Lung microvascular endothelial cell (primary cell): ENCODE data around the gene EPB41L4B. TPM values are rescaled to one million over a fixed set of nuclear protein-coding genes. Genes with fewer than 3 reads are reported as not detected.
"Not testable (repeated sequence)": the region's sequence is repeated elsewhere in the genome, so short reads cannot be mapped to it uniquely, and the experiment has no call there.

ENCODE experiments used
- DNase-seq, 2 donors: peaks; one replicate each; pipeline versions ENCODE4 v3.0.0 to v3.0.0-alpha.2; 2010; ENCODE audit warnings: low read depth in 2 of 2
- total RNA-seq: library from RNA; depleted of rRNA; stranded (reverse); fragments of >200 nt; gene quantifications from 2 replicates; pipeline ENCODE4 v1.2.1, GENCODE V29; 2014

Gene EPB41L4B
- total RNA-seq, 1 donor from 2014 or later: 0.20 TPM

DNA sequence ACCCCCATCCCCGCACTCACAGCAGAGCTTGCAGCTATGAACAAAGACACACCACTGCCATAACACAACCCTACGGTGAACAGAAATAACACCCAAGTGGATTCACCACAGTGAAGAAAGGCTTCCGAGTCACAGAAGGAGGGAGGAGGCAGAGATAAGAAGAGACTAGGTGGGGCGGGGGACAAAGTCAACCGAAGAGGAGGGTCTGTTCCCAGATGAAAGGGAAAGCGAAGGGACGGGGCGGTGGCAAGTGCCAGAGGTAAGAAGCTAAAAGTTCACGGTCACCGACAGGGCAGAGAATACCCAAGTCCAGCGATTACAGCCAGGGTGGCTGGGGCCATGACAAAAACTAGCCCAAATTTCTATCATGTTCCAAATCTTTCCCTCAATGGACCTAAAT lies 21.0 kb downstream of the EPB41L4B start:
- DNase-seq: no peak

DNA sequence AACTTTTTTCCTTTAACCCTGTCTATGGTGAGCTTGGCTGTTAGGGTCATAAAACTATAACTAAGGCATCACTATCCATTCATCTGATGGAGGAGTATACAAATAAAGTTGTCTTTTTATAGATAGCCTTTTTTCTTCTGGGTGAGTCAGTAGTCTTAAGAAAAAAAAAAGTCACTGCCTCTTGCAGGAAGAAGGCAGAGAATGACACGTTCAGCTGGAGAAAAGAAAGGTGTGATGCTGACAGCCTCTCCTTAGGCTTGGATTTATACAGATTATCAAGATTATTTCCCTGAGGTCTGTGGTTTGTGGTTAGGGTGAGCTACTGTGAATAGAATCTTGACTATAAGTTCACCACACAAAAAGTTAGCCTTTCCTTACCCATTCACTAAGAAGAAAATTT lies 23.0 kb downstream of the EPB41L4B start:
- no peak for DNase-seq

DNA sequence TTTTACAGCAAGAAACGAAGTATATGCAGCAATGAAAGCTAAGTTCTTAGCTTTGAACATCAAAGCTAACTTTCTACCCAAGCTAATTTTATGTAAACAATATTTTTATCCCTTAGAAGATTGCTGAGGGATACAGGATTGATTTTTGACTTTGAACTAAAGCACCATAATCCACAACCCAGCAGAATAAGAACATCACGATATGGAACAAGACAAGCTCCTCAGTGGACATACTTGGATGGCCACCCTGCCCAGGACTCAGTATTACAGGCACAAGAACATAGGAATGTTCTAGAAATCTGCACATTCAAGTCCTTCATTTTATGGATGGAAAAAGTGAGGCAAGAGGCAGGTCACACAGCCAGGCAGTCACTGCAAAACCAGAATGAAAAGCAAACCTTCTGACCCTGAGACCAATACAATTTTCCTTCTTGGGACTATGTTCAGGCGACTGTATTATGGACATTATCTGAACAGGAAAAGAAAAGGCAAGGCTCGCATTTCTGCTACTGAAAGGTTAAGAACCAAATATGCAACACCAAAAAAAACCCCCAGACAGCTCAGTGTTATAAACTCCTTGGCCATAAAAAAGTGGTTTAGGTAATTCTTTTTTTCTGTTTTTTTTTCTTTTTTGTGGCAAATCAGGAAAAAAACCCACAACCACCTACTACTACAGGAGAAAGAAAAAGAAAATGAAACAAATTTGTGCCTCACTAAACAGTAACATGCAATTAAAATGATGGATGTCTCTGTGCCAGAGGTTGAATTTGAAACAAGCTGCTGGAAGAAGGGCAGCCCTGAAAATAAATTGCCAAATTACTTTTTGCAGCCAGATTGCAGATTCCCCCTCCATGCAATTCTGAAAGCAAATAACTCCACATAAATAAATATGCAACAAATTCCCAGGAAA lies 25.4 kb downstream of the EPB41L4B start:
- DNase-seq: no peak

DNA sequence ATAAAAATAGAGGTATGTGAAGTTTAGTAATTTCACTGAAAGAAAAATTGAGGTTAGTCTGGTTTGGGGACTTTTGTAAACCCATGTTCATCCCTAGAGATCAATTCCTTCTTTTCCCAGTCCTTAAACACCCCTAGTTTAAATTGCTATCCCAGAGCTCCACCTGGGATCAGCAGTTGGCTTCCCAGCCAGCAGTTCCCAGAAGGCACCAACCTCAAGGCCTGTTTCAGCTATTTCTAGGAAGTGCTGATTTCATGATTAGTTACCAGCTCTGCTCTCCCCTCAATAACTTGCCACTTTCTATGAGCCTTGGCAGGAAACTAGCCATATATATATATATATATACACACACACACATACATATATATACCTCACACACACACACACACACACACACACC lies 30.5 kb downstream of the EPB41L4B start:
- DNase-seq: no peak

DNA sequence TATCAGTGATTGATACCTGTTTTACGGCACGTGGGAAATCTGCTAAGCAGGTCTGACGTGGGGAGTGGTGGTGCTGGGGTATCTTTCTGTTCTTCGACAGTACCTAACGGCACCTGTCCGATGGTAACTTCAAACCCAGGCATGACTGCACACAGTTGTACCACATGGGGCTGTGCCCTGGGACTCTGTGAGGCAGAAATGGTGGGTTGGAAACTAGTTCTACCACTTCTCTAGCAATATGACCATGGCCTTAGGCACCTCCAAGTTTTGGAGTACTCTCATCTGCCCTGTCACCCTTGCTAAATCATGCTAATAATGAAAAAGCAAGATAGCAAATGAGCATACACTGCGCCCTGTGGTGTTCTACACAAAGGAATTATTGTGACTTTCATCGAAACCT lies 30.9 kb downstream of the EPB41L4B start:
- no peak for DNase-seq

DNA sequence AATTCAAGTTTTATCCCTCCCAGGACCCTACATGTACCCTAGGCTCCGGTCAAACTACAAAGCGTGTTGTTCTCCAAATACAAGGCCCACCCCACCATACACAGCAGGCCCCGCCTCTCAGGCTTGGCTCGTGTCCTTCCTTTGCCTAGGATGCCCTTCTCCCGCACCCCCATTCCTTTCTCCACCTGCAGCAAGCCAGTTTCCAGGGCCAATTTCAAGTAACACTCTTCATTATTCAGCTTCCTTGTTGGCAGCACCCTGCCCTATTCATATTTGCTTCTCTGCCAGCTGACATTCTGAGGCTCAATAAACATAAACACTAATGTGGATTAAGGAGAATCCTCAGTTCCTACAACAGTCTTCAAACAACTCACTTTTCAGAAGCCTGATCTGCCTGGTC lies 31.7 kb downstream of the EPB41L4B start:
- no peak for DNase-seq

DNA sequence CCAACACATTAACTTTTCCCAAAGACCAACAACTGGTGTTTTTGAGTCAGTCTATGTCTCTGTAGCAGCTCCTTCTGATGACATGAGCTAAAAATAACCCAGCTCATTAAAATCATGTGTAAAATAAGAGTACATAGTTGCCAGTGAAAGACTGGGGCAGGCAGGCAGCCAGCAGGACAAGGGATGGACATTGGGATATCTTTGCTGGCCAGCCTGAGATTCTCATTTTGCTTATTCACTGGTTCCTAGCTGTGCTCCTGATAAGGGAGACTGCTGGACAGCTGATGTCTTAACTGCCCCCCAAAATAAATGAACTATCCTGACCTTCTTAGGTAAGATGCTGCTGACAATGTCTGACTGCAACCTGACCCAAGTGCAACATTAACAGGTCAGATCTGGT lies 33.9 kb downstream of the EPB41L4B start:
- no peak for DNase-seq

DNA sequence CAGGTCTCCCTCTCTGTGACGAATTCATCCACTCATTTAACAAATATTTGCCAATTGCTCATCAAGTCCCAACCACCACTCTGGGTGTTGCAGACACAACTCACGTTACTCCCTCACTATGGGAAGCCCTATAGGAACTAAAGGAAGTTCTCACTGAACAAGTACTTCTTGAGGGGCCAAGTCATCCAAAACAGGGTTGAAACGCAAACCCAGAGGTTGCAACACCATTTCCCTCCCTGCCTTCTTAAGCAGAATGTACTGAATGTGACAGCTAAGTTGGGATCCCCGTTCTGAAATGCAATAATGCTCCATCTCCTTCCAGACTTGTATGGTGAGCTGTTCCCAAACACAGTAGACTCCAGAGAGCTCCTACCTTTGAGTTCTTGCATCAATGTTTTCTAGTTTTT lies 34.3 kb downstream of the EPB41L4B start:
- no peak for DNase-seq

DNA sequence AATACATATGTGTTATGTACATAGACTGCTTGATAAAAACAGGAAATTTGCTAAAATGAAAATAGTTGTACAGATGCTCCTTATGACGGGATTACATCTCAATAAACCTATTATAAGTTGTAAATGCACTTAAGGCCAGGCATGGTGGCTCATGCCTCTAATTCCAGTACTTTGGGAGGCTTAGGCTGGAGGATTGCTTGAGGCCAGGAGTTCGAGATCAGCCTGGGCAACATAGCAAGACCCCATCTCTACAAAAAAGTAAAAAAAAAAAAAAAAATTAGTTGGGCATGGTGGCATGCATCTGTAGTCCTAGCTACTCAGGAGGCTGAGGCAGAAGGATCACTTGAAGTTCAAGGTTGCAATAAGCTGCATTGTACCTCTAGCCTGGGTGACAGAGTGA lies 37.2 kb downstream of the EPB41L4B start:
- not testable (repeated sequence) for DNase-seq

DNA sequence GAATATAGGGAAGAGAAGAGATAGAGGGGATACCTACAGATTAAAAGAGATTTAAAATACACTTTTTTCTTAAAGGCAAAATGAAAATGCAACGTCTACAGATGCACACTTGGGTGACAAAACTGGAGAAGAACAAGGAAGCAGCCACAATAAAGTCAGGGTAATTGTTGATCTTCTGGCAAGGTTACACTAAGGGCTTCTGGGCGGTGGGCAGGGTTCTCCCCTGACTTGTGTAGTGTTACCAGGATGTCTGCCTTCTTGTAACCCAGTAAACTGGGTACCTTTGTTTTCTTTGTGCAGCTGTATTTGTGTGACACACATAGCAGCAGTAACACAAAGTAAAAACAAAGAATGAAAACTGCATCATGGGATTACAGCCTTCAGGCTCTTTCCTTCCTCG lies 37.8 kb downstream of the EPB41L4B start:
- no peak for DNase-seq

DNA sequence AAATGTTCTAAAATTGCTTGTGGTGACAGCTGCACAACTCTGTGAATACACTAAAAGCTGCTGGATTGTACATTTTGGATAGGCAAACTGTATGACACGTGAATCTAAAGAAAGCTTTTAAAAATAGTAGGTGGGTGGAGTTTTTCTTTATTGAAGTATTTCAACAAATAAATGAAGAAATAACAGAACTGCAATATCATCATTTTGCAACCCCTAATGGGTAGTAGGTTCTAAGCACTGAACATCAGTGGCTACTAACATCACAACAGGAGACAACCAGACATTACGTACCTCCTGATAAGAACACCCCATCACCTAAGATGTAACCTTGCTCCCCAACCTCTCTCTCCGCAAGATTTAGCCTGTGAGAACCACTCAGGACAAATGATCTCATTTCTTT lies 38.6 kb downstream of the EPB41L4B start:
- no peak for DNase-seq

DNA sequence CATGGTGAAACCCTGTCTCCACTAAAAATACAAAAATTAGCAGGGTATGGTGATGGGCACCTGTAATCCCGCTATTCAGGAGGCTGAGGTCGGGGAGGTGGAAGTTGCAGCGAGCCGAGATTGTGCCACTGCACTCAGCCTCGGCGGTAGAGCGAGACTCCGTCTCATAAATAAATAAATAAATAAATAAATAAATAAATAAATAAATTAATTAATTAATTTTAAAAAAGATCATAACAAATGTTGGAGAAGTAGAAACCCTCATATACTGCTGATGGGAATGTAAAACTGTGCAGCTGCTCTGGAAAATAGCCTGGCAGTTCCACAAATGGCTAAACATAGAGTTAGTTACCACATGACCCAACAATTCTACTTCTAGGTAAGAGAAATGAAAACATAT lies 39.3 kb downstream of the EPB41L4B start:
- no peak for DNase-seq

DNA sequence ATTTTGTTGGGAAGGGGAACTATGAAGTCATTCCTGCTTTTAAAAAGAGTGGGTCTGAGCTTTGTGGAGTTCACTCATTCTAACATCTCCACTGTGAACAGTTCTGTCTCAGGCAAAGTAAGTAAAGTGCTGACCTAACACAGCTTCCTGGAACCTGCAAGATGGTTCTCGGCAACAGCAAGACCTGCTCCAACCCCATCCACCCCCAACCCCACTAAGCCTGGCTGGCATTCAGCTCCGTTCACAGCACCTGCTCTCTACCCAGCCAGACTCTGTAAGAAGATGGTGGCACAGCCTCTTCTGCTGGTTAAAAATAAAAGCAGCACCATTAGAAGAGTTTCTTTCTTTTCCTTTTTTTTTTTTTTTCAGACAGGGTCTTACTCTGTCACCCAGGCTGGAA lies 42.0 kb downstream of the EPB41L4B start:
- DNase-seq: no peak

DNA sequence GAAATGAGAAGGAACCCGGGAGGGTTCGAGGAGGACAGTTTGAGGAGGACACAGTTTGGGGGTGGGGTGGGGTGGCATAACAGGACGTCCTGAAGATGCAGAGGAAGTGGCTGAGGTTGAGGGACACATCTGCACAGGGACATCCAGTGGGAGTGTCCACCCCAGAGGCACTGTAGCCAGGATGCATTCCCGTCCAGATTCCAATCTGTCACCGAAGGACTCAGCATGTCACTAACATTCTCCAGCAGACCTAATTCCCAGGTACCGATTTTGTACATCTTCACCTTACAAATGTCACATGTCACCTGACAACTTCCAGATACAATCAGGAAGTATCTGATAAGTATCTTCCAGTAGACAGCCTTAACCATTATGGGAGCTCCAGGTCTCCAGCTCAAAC lies 42.6 kb downstream of the EPB41L4B start:
- no peak for DNase-seq

DNA sequence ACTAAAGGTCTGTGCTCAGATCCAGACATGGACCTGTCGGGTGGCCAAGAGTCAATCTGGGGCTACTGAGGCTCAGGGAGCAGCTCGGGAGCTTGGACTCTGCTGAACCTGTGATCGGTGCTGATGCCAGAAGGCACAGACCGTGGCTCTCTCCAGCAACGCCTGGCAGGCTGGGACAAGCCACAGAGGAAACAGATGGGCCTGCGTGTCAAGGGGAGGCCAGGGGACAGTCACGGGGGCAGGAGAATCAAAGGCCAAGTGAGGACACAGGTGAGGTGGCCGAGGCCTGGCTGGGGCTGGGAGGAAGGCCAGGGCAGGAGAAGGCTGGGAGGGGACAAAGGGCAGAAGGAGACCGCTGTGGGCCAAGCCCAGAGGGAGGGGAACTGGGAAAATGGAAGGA lies 43.4 kb downstream of the EPB41L4B start:
- DNase-seq: no peak

DNA sequence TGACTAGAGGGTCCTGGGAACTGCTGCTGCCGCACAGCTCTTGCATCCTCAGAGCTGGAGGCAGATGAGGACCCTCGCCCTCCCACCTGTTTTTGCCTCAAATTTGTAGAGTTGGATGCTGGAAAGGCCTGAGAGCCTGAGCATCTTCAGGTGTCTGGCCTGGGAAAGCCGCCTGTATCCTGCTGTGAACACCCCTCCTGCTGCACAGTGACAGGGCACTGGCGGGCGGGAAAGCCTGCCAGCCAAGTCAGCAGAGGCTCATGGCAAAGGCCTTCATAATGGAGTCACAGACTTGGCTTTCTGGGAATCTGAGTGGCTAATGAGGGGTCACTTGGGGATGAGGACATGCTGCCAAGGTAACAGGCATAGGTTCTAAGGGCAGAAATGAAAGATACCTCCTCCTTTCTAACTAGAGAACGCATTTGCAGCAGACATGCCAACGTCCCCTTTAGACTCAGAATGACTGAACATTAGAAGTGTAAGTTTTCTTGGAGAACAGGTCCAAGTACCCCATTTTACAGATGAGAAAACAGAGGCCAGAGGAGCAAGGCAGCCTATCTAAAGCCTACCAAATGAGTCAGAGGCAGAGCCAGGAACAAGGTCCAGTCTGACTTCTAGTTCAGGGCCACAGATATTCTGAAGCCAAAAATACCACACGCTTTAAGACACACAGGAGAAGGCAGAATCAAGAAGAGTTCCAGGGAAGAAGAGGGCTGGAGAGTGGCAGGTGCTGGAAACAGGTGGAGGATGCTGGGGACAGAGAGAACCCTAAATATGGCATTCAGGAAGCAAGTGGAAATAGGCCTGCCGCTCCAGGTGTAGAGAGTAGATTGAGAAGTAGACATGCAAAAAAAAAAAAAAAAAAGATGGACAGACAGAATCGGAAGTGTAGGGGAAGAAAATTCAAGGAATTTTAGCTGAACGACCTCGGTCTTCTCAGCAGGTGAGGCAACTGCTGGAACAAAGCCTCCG lies 44.1 kb downstream of the EPB41L4B start:
- no peak for DNase-seq

DNA sequence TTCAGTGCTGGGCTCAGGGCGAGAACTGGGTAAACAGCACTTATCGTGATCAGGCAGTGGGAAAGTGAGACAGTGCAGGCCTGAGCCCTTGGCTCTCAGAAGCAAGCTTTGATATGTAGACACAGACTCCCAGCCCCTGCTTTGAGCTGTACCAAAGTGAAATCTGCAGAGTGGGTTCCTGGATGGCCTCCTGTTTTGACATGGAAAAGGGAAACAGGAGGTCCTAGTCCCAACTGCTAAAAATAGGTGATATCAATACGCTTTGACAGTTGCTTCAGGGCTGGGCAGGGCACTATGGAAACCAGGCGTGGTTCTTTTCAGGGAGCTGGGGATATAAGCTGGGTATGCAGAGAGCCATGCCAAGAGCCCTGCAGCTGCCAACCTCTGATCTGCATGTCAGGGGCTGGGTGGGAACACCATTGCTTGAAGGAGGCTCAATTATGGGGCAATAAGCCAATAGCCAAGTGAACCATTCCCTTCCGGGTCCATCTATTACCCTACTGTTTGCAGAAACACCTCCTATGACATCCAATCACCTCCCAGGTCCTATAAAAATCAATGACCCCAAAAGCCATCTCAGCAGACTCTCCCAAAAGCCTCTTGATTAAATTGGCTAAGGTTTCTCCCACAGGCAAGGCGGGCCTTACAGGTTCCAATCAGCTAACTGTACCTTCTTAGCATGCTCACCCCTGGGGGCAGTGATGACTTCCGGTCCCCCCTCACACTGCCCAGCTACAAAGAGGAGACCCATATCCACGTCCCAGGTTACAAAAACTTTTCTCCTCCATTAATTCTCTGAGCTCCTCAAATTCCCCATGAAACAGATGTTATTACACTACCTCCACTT lies 45.8 kb downstream of the EPB41L4B start:
- no peak for DNase-seq

DNA sequence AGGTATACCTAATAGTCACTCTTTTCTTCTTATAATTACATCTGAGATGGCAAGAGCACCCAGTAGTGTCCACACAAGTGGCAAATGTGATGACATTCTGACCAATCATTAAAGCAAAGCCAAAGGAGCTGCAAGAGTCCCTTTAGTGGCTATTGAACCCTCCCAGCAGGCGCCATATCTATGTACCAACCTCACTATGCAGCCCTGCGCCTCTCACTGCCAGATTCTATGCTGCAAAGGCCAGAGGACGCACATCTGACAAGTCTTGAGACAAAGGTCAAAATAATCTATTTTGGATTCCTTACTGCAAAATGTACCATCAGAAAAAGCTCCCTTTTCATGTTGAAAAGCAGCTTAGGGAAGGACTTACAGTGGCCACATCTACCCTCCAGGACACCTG lies 47.0 kb downstream of the EPB41L4B start:
- no peak for DNase-seq

DNA sequence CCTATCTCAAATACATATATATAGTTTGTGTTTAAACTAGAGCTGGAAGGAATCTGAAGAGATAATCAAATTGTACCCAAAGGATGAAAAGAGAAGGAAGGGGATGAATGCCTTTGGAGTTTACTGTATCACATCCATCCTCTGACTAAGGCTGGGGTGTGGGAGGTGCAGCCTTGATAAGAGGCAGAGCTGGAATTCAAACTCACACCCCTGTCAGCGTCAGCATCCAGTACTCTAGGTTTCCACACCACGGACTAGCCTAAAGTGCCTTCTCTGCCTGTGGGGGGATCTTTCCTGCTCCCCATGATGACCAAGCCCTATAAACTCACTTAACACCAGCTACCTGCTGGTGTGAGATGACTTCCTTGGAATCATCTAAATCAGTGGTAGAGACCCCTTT lies 48.1 kb downstream of the EPB41L4B start:
- DNase-seq: no peak

DNA sequence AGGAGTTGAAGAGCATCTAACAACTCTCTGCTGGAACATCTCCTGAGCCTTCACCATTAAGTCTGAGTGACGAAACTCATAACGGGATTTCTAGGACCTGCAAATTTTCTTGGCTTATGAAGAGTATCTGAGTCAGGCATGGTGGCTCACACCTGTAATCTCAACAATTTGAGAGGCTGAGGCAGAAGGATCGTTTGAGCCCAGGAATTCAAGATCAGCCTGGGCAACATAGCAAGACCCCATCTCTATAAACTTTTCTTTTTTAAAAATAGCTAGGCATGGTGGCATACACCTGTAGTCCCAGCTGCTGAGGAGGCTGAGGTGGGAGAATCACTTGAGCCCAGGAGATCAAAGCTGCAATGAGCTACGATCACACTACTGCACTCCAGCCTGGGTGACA lies 48.8 kb downstream of the EPB41L4B start:
- DNase-seq: no peak
